OCI-M1 (cell line): ENCODE data around the gene SUGT1.

Source experiments
- DNase-seq: peaks from one replicate; lab custom pipeline; 2025; lab: John Stamatoyannopoulos, UW

Gene SUGT1

DNA sequence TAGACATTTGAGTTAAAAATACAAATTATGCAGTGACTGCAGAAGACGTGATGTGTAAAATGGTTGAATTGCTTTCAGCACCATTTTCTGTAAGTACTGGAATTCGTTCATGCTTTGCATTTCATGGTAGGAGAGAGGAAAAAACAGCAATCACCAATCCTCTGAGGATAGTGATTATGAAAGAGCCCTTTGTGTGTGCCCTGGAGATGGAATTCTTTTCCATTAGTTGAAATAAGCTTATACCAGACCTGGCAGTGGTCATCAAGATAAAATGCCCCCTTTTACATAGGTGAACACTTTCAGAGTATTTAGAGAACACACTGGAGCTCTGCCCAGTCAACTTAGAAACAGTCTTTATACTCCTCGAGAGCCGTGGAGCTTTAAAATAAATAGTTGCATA, 85.3 kb downstream of the SUGT1 start:
- no peak for DNase-seq

DNA sequence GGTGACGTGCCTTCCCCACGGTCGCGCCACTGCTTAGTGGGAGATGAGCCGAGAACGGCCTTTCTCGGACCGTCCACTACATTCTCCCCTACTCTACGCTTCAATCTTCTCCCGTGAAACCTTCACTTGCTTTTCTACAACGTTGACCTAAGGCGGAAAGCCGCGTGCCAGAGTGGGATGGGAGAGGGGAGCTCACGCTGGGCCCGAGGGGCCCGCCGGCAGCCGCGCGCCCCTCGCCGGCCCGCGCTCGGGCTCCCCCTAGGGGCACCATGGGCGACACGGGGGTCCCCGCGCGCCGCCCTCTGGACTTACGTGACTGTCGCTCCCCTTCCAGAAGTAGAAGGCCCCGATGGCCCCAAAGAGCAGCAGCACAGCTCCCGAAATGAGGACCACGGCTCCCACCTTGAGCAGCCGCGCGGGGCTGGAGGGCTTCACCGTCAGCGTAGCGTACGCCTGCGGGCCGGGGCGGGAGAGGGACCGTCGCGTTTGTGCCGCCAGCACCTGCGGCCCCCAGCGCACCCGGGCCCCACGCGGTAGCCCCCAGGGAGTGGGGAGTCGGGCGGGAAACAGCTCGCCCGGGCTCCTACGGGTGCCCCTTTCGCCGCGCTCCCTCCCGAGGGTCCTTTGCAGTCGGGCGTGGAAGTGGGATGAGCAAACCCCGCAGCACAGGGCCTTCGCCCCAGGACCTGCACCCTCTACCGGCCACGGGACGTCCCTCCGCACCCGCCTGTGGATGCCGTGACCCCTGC, 86.3 kb downstream of the SUGT1 start:
- DNase-seq, result no peak

DNA sequence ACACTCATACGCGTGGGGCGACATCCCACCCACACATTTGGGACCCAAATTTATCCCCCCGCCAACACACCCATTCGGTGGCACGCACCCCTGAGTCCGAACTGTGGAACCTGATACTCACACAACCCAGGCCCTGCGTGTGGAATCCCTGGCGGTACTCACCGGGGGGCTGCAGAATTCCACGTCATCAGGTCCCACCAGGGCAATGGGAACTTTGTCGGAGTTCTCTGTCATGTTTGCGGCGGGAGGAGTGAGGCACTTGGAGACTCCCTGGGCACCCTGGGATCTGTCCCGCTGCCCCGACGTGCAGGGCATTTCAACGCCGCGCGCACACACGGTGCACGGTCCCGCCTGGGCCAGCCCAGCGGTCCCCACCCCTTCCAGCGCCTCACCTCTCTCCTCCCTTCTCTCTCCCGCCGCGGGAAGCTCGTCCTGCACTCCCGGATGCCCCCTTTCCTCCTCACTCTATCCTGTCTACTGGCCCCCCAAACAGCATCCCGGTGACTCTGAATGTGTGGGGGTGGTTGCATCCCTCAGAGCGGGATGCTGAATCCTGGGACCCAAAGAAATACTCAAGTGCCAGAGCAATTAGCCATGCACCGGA, 86.9 kb downstream of the SUGT1 start, which contains the start of gene CNMD:
CNMD (minus strand) TSS at position 353 of the 604 bp plus-strand sequence; CDS start at position 234, 119 bp downstream.
- DNase-seq, result no peak

DNA sequence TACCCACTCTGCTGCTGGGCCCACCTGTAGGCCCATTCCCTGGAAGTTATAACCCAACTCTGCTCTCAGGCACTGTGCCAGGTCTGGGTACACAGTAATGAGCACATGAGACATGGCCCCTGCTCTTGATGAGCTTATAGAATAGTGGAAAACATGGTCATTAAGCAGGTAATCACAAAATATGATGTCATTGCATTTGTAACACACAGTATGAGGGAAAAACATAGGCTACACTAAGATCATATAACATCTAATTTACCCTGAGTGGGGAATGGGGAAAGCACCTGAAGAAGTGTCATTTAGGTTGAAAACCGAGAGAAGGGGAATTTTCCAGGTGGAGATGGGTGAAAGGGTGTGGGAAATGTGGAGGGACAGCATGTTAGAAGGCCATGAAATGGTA, 90.9 kb downstream of the SUGT1 start:
- no peak for DNase-seq

DNA sequence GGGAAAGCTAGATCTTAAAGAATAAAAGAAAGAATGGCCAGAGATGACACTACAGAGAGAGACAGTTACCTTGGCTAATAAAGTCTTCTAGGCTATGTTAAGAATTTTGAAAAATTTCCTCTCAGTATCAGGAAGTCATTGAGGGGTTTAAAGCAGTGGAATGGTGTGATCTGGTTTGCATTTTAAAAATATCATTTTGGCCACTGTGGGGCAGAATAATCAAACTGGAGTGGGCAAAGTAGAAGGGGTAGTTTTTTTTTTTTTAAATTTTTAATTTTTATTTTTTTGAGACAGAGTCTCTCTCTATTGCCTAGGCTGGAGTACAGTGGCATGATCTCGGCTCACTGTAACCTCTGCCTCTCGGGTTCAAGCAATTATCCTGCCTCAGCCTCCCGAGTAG, 91.4 kb downstream of the SUGT1 start:
- peak; percentile 11 for DNase-seq

DNA sequence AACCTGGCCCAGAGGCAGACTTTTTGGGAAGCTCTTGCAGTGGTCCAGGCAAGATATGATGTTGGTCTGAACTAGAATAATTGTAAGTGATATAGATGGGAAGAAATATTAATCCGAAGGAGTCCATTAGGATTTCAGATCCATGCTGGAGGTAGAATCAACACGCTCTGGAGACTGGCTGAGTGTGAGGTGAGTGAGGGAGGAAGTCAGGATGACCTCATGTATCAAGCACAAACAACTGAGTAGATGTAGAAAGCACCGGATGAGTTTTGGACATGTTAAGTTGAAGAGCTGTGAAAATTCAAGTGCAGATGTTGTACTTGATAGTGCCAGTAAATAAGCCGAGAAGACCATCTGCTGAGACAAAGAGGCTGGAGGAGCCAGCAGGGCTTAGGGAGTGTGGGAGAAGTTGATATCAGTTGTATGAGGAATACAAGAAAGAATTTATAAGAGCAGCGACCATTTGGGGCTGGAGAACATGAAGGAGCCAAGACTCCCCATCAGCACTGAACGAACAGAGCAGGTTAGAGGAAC, 92.3 kb downstream of the SUGT1 start:
- DNase-seq, result no peak

DNA sequence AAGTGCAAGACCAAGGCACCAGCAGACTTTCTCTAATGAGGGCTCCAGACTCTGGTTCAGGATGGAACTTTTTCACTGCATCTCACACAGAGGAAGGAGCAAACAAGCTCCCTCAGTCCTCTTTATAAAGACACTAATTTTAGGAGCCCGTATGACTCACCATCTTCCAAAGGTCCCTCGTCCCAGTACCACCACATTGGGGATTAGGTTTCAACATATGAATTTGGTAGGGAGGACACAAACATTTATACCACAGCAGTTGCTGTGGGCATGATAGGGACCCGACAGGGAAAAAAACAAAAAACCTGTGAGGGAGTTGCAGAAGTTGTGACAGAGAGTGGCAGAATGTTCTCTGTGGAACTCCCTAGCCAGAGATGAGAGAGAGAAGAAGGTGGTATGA, 93.5 kb downstream of the SUGT1 start:
- no peak for DNase-seq

DNA sequence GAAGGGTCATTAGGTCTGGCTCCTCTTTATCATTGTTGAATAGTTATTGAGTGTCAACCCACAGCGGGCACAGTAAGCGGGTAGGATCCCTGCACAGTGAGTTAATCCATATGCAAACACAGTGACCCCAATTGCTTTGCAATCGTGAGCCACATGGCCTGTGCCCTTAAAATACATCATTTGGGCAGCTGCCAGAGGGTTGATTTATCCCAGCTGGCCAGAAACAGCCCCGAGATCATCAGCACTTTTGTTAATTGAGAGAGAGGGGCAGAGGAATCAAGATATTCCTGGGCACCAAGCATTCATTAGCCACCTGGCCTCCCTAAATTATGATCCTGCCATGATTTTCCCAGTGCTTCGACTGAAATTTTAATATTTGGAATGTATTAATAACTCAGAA, 96.8 kb downstream of the SUGT1 start:
- DNase-seq, result no peak
